ENCODE results near the gene ADAM15.
A peak's percentile ranks its signal among the peaks of the same experiment; 100 is the strongest.

Gene ADAM15, protein sequence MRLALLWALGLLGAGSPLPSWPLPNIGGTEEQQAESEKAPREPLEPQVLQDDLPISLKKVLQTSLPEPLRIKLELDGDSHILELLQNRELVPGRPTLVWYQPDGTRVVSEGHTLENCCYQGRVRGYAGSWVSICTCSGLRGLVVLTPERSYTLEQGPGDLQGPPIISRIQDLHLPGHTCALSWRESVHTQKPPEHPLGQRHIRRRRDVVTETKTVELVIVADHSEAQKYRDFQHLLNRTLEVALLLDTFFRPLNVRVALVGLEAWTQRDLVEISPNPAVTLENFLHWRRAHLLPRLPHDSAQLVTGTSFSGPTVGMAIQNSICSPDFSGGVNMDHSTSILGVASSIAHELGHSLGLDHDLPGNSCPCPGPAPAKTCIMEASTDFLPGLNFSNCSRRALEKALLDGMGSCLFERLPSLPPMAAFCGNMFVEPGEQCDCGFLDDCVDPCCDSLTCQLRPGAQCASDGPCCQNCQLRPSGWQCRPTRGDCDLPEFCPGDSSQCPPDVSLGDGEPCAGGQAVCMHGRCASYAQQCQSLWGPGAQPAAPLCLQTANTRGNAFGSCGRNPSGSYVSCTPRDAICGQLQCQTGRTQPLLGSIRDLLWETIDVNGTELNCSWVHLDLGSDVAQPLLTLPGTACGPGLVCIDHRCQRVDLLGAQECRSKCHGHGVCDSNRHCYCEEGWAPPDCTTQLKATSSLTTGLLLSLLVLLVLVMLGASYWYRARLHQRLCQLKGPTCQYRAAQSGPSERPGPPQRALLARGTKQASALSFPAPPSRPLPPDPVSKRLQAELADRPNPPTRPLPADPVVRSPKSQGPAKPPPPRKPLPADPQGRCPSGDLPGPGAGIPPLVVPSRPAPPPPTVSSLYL

GRCh38 chr1:155050560-155051341, at the start of gene ADAM15:
TSS of gene ADAM15 (plus strand) at chr1:155051316. CDS start at chr1:155051387, 71 bp downstream.
- DNase-seq, result peak; percentile 93

DNA sequence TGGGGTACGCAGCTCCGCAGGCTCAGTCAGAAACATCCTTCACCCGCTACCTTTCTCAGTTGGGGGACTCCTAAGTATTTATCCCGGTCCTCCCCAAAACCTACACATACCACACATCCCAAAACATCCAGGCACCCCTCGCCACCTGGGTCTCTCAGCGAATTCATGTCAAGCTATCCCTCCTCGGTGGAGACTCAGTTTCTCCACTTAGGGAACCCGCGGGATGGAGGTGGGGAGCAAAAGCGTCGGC, 49.8 kb upstream of the ADAM15 start:
- no peak for DNase-seq

GRCh38 chr1:155001675-155002463, 49.2 kb upstream of the ADAM15 start:
- peak; percentile 99 for DNase-seq

DNA sequence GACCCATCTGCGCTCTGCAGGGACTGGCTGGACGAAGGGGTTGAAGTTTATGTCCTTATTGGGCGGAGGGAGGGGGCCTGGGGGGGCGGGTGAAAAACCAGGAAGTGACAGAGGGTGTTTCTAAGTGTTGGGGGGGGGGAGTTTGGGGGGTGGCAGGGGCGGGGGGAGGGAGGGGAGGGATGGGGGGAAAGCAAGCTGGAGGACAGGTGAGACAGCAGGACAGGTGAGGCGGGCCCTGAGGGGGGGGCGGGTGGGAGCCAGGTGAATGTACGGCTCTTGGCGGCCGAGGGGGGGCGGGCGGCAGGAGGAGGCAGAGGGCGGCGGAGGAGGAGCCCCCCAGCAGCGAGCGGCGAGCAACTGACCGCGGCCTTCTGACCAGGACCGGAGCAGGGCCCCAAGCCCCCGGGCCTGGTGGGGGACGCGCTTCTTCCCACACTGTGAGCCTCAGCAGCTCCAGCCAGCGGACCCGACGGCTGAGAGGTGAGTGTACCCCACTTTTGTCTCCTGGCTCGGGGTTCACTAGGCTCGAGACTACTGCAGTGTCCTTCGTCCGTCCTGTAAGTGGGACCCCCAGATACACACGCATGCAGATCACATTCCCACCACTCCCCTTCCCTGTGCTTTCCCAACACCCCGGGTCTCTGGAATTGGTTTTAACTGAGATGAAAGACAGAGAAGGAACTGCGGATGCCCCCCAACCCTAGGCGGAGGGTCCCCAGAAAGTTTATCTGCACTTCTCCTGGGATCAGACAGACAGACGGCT, 48.5 kb upstream of the ADAM15 start, which contains the start of gene ZBTB7B:
ZBTB7B (plus strand) TSS at position 339 of the 763 bp plus-strand sequence. CDS start 11,859 bp downstream, outside the sequence.
- peak; percentile 74 for DNase-seq

DNA sequence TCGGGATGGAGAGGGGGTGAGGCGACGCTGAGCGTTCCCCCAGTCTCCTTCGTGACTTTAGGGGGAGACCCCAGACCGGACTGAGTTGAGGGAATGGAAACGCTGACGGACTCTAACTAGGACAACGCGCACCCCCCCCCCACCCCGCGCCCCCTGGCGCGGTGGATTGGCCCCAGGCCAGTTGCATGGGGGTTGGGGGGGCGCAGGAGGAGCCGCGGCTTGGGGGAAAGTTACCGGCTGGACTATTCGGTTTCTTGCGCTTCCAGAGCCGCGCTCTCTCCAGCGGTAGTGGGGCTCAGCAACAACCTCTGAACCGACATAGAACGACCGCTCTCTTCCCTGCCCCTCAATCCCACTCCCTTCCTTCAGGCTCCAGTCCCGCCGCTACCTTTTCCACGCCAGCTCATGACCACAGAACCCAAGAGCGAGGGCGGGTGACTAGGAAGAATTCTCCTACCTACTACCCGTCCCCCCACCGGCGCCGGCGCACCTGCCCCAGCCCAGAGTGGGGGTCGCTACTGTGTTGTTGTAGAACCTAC, 47.8 kb upstream of the ADAM15 start:
- peak; percentile 78 for DNase-seq

GRCh38 chr1:155003766-155004351, 47.3 kb upstream of the ADAM15 start:
- DNase-seq, result peak; percentile 75

DNA sequence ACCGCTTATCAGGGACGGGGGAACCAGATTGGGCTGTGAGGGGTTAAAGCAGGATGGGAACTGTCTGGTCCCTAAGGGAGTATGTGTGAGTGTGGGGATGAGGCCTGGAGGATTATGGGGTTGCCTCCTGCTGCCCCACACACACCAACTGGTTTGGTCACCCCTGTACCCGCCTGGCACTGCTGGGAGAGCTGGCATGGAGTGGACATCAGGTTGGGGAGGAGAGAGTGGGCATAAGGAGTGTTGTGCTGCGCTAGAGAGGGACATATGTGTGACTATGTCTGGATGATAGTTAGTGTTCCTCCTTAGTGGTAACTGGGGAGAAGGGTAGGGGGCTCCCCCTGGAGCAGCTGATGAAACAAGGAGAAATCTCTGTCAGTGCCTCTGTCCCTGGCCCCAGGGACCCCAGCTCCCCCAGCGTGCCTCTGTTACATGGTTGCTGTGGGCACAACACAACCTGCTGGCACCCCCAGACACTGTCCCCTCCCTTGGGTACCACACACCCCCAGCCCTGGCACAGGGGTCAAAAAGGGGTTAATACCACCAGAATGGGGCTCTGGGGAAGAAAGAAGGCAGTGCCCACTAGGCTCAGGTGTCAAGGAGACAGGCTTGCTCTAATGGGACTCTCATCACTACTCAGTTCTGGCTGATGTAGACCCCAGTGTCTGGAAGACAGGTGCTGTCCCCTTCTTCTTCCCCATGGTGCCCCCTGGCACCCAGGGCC, 46.6 kb upstream of the ADAM15 start:
- no peak for DNase-seq

- DNase-seq, result peak; percentile 79
Measured at GRCh38 chr1:155005076-155006011, 45.8 kb upstream of the ADAM15 start.

DNA sequence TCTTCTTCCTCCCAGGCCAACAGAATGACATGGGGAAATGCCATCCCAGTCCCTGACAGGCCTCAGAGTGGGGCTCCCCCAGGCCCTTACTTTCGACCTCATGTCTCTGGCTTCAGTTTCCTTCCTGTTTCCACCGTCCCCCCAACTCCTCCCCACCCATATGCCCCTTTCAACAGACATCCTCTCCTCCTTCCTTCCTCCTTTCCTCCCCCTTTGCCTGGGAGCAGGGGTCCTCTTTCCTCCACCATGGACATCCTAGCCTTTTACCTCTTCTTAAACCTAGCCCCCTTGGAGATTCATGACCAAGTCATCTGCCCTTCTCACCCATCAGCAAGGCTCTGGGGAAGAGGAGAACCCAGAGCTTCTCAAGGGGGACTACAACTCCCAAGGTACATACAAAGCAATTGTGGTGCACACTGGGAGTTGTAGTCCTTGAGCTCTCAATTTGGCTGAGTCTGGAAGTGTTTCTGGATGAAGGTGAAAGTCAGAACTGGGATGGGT, 44.5 kb upstream of the ADAM15 start:
- DNase-seq, result peak; percentile 71

DNA sequence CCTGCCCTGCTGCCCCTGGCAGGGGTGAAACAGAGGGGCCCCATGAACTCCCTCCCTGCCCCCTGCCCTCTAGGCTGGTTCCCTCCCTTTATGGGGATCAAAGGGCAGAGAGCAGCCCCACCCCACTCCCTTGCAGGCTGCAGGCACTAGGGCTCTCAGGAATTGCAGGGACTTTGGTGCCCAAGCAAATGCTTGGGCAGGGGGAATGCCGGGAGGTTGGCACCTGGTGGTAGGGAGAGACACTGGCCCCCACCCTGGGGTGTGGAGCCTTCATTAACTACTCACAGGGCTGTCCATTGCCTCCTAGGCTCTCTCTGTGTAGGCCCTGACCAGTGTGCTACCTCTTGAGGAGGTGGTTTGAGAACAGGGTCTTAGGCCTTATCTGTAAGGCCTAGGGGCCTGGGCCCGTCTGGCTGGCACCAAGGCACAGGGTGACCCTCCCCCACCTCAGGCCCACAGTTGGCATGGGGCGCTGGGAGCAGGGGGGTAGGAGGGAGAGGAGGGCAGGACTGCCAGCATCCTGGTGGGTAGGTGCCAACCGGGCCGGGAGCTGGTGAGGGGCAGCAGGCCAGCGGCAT, 43.8 kb upstream of the ADAM15 start:
- DNase-seq, result no peak

DNA sequence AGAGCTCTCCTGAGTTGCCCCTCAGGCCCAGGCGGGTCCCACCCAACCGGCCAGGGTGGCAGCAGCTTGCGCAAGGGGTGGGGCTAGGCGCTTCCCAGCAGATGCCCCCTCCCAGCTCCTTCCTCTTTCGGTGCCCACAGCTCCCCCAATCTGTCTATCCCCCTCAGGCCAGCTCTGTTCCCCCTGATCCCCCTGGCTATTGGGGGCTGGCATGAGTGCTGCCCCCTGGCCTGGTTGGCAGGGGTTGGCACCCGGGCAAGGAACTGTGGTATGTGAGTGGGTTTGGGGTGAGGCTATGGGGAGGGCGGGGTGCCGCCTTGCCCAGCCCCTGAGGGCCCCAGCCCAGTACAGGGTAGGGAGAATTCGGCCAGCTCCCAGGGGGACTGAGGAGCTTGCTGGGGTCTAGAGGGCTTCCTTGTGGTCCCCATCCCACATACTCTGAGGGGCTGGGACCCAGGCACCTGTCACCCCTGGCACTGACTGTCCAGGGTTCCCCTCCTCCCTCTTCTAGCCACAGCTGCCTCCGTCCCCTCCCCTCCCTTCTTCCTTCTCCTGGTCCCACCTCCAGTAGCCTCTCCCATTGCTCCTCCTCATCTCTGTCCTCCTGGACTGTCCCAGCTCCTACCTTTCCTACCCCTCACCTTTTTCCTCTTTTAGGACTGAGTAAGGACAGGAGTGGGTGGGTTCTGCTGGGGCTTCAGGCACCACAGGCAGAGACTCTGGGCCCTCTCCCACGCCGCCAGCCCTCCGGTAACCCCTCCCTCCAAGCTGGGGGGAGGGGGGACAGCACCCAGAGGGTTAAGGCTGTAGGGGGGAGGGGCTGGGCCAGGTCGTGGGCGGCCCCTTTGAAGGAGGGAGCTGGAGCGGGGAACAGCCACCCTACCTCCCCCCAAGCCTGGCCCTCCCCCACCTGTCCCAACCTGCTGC, 42.8 kb upstream of the ADAM15 start:
- DNase-seq, result peak; percentile 83

- peak; percentile 78 for DNase-seq
Measured at GRCh38 chr1:155009221-155009711, 41.9 kb upstream of the ADAM15 start.

- DNase-seq, result no peak
Measured at GRCh38 chr1:155009742-155010141, 41.4 kb upstream of the ADAM15 start.

GRCh38 chr1:155010211-155010918, 40.8 kb upstream of the ADAM15 start:
- DNase-seq, result peak; percentile 75

GRCh38 chr1:155011004-155011416, 40.1 kb upstream of the ADAM15 start:
- DNase-seq, result no peak

GRCh38 chr1:155011437-155012025, 39.6 kb upstream of the ADAM15 start:
- DNase-seq, result no peak

Data from activated effector memory CD4-positive, alpha-beta T cell treated with anti-CD3 and anti-CD28 coated beads, Interleukin-2, amount 50 U/mL, for 16 hours (primary cell).